Measurements from ENCODE around the gene CHRM4.

Gene CHRM4

GRCh38 chr11:46335890-46336562 is 55.5 kb downstream of the CHRM4 start:
- TF ChIP-seq EZH2phosphoT487 (conservative IDR thresholded peaks at IDR 0.05; ENCODE audit: low read length) (no peak), CTCF (IDR thresholded peaks at IDR 0.05; ENCODE audit: insufficient read depth, low read length, poor library complexity, severe bottlenecking) (no peak)
- Histone ChIP-seq H3K9me3 (ENCODE audit: insufficient read depth, low read length) (no peaks in the 10 kb centered on the region), H3K4me3 (ENCODE audit: insufficient read depth, low read length, poor library complexity, severe bottlenecking) (no peak overlapping the region), H3K9me2 (replicated peaks; ENCODE audit: insufficient read depth, low read length) (no peaks in the 10 kb centered on the region), H3K4me2 (ENCODE audit: low read depth, low read length, poor library complexity, severe bottlenecking) (no peak overlapping the region), H3K27ac (ENCODE audit: low read depth, low read length) (no peak overlapping the region), H3K79me2 (ENCODE audit: insufficient read depth, low read length) (no peaks in the 10 kb centered on the region), H2AFZ (ENCODE audit: low read depth, low read length, severe bottlenecking) (no peak overlapping the region), H3F3A (ENCODE audit: insufficient read depth) (no peaks in the 10 kb centered on the region), H3K36me3 (ENCODE audit: low read length) (no peaks in the 10 kb centered on the region), H3K9ac (ENCODE audit: low read length) (no peak overlapping the region), H3K27me3 (ENCODE audit: low read length) (no peaks in the 10 kb centered on the region), H4K20me1 (ENCODE audit: low read depth, low read length) (no peaks in the 10 kb centered on the region)

GRCh38 chr11:46335271-46335670 is 56.3 kb downstream of the CHRM4 start:
- Histone ChIP-seq H3K36me3 (ENCODE audit: low read length) (no peaks in the 10 kb centered on the region), H2AFZ (ENCODE audit: low read depth, low read length, severe bottlenecking) (no peak overlapping the region), H3F3A (ENCODE audit: insufficient read depth) (no peaks in the 10 kb centered on the region)

GRCh38 chr11:46334211-46334610 is 57.4 kb downstream of the CHRM4 start:
- no peaks in the 10 kb centered on the region for H4K20me1 ChIP-seq (ENCODE audit: low read depth, low read length)
- no peak for TF ChIP-seq EZH2phosphoT487 (conservative IDR thresholded peaks at IDR 0.05; ENCODE audit: low read length)
- H3K9ac ChIP-seq (ENCODE audit: low read length), result no peak overlapping the region
- H3K27ac ChIP-seq (ENCODE audit: low read depth, low read length), result no peak overlapping the region
- H3K9me2 ChIP-seq (replicated peaks; ENCODE audit: insufficient read depth, low read length), result no peaks in the 10 kb centered on the region
- H3K4me2 ChIP-seq (ENCODE audit: low read depth, low read length, poor library complexity, severe bottlenecking), result no peak overlapping the region
- no peaks in the 10 kb centered on the region for H3F3A ChIP-seq (ENCODE audit: insufficient read depth)
- H3K4me3 ChIP-seq (ENCODE audit: insufficient read depth, low read length, poor library complexity, severe bottlenecking), result no peak overlapping the region
- no peaks in the 10 kb centered on the region for H3K9me3 ChIP-seq (ENCODE audit: insufficient read depth, low read length)
- no peak overlapping the region for H2AFZ ChIP-seq (ENCODE audit: low read depth, low read length, severe bottlenecking)
- H3K79me2 ChIP-seq (ENCODE audit: insufficient read depth, low read length), result no peaks in the 10 kb centered on the region
- H3K27me3 ChIP-seq (ENCODE audit: low read length), result no peaks in the 10 kb centered on the region
- no peaks in the 10 kb centered on the region for H3K36me3 ChIP-seq (ENCODE audit: low read length)

More at GRCh38 chr11:46335271-46335670, 56.3 kb downstream of the CHRM4 start:
- TF ChIP-seq CTCF (IDR thresholded peaks at IDR 0.05; ENCODE audit: insufficient read depth, low read length, poor library complexity, severe bottlenecking), result no peak
- no peak for TF ChIP-seq EZH2phosphoT487 (conservative IDR thresholded peaks at IDR 0.05; ENCODE audit: low read length)
- no peaks in the 10 kb centered on the region for H3K27me3 ChIP-seq (ENCODE audit: low read length)
- H3K9ac ChIP-seq (ENCODE audit: low read length), result no peak overlapping the region
- H3K4me3 ChIP-seq (ENCODE audit: insufficient read depth, low read length, poor library complexity, severe bottlenecking), result no peak overlapping the region
- no peaks in the 10 kb centered on the region for H3K79me2 ChIP-seq (ENCODE audit: insufficient read depth, low read length)
- no peaks in the 10 kb centered on the region for H3K9me2 ChIP-seq (replicated peaks; ENCODE audit: insufficient read depth, low read length)
- no peaks in the 10 kb centered on the region for H3K9me3 ChIP-seq (ENCODE audit: insufficient read depth, low read length)
- no peak overlapping the region for H3K27ac ChIP-seq (ENCODE audit: low read depth, low read length)
- H3K4me2 ChIP-seq (ENCODE audit: low read depth, low read length, poor library complexity, severe bottlenecking), result no peak overlapping the region
- no peaks in the 10 kb centered on the region for H4K20me1 ChIP-seq (ENCODE audit: low read depth, low read length)

All from SU-DHL-6 (cell line).